ENCODE results near the gene ESPL1. TPM values are rescaled to one million over a fixed set of nuclear protein-coding genes. Genes with fewer than 3 reads are reported as not detected.
"Not testable (repeated sequence)": the region's sequence is repeated elsewhere in the genome, so short reads cannot be mapped to it uniquely, and the experiment has no call there.

ESPL1 gene
- total RNA-seq, 1 donor from 2014 or later, result 0.16 TPM

GRCh38 chr12:53327435-53328042, 59.4 kb downstream of the ESPL1 start:
- no peak for DNase-seq (ENCODE audit: low spot score)
- intact Hi-C loops (cut with DNase I), result no loop called here

DNA sequence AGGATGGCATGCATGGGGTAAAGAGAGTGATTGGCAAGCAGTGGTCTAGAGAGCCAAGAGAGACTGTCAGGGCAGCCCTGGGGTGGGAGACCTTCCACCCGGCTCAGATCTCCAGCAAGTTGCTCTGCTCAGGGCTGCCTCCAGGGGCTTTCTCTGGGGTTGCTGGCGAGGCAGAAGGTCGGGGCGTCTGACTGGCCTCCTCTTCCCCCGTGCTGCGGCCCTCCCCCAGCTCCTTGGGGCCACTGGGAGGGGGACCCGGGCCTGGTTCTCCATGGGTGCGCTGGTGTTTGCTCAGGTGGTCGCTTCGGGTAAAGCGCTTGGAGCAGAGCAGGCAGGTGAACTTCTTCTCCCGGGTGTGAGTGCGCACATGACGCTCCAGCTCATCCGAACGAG, 59.9 kb downstream of the ESPL1 start:
- no peak for DNase-seq (ENCODE audit: low spot score)
- intact Hi-C loops (cut with DNase I), result no loop called here

DNA sequence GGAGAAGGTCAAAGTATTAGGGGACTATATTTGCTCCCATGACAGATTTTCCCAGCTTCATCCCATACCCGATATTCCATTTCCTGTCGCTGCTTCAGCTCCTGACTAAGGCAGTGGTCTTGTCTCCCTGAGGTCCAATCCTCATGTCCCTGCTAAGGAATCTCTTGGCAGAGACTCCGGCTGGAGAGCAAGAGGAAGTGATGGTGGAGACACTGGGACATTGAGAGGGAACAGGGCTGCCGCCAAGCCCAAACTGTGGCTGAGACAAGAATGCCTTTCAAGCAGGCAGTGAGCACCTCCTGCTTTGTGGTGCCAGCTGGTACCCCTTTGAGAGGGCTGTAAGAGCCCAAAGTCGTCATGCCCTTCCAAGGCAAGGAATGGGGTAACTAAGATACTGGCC, 62.6 kb downstream of the ESPL1 start:
- DNase-seq (ENCODE audit: low spot score), result no peak
- intact Hi-C loops (cut with DNase I), result no loop called here

GRCh38 chr12:53332339-53332738, 64.2 kb downstream of the ESPL1 start:
- intact Hi-C loops (cut with DNase I); DNase-seq (ENCODE audit: low spot score): not testable (repeated sequence)

GRCh38 chr12:53332744-53333143, 64.6 kb downstream of the ESPL1 start:
- no peak for DNase-seq (ENCODE audit: low spot score)
- intact Hi-C loops (cut with DNase I), result no loop called here

DNA sequence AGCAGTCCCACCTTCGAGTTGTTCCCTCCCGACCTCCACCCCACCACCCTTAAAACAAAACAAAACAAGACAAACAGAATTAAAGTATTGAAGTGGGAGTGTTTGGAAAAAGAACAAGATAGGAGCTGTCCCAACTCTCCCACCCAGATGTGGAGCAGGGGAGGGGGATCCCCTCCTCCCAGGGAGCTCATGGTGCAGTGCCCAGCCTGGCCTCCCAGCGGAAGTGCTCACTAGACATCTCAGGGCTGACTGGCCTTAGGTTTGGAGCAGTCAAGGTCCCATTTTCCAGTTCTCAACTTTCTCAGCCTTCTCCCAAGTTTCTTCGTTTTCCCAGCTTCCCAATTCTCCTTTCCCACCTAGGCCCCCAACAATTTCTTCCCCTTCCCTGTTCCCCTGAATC, 65.2 kb downstream of the ESPL1 start:
- intact Hi-C loops (cut with DNase I), result no loop called here
- no peak for DNase-seq (ENCODE audit: low spot score)

GRCh38 chr12:53333845-53334244, 65.7 kb downstream of the ESPL1 start:
- DNase-seq (ENCODE audit: low spot score), result no peak
- intact Hi-C loops (cut with DNase I), result no loop called here

GRCh38 chr12:53334822-53335221, 66.7 kb downstream of the ESPL1 start:
- intact Hi-C loops (cut with DNase I), result no loop called here

GRCh38 chr12:53336181-53336681, 68.1 kb downstream of the ESPL1 start, which contains the start of gene SP7:
SP7 (minus strand) TSS chr12:53336354; CDS start chr12:53335646, 708 bp downstream.
- no peak for DNase-seq (ENCODE audit: low spot score)
- intact Hi-C loops (cut with DNase I), result no loop called here

More at GRCh38 chr12:53334822-53335221, 66.7 kb downstream of the ESPL1 start:
- DNase-seq (ENCODE audit: low spot score), result no peak

- DNase-seq (ENCODE audit: low spot score), result no peak
- intact Hi-C loops (cut with DNase I), result no loop called here
These were observed 69.9 kb downstream of the ESPL1 start for GRCh38 chr12:53338017-53338416.

GRCh38 chr12:53338916-53339315, 70.8 kb downstream of the ESPL1 start:
- DNase-seq (ENCODE audit: low spot score), result no peak
- intact Hi-C loops (cut with DNase I), result no loop called here

- intact Hi-C loops (cut with DNase I), result no loop called here
- no peak for DNase-seq (ENCODE audit: low spot score)
These were observed 72.3 kb downstream of the ESPL1 start for GRCh38 chr12:53340398-53340797.

Other genes starting within 250 kb of the ESPL1 start
- gene TNS2, start 218.2 kb upstream of the ESPL1 start, total RNA-seq, result 99.3 TPM
- 63.5 TPM for gene SPRYD3, start 188.9 kb upstream of the ESPL1 start, total RNA-seq
- 42.3 TPM for gene IGFBP6, start 170.6 kb upstream of the ESPL1 start, total RNA-seq
- not detected for gene SOAT2, start 164.8 kb upstream of the ESPL1 start, total RNA-seq
- gene ZNF740, start 87.6 kb upstream of the ESPL1 start, total RNA-seq, result 19.2 TPM
- 16.5 TPM for gene CSAD, start 87.4 kb upstream of the ESPL1 start, total RNA-seq
- gene ITGB7, start 61.0 kb upstream of the ESPL1 start, total RNA-seq, result 1.4 TPM
- gene RARG, start 36.1 kb upstream of the ESPL1 start, total RNA-seq, result 21.2 TPM
- 322 TPM for gene PFDN5, start 27.2 kb downstream of the ESPL1 start, total RNA-seq
- 29.5 TPM for gene MYG1, start 31.4 kb downstream of the ESPL1 start, total RNA-seq
- 39.8 TPM for gene AAAS, start 53.3 kb downstream of the ESPL1 start, total RNA-seq
- gene SP7, start 68.1 kb downstream of the ESPL1 start, total RNA-seq, result not detected
- gene SP1, start 111.9 kb downstream of the ESPL1 start, total RNA-seq, result 31.3 TPM
- gene AMHR2, start 155.6 kb downstream of the ESPL1 start, total RNA-seq, result 0.43 TPM
- gene PRR13, start 173.4 kb downstream of the ESPL1 start, total RNA-seq, result 61.5 TPM
- gene PCBP2, start 183.8 kb downstream of the ESPL1 start, total RNA-seq, result 520 TPM
- 7.0 TPM for gene MAP3K12, start 231.2 kb downstream of the ESPL1 start, total RNA-seq
- 11.6 TPM for gene TARBP2, start 233.0 kb downstream of the ESPL1 start, total RNA-seq
- not detected for gene NPFF, start 239.2 kb downstream of the ESPL1 start, total RNA-seq